GM21717 (cell line): ENCODE data around the gene ST3GAL3.

Source experiments
- ATAC-seq: cut with Tn5 transposase; IDR thresholded peaks from one replicate; pipeline ENCODE4 v1.9.1; 2021; ENCODE audit warnings: mild to moderate bottlenecking, moderate library complexity; ENCODE audit not compliant: unreplicated experiment

The ST3GAL3 gene, protein sequence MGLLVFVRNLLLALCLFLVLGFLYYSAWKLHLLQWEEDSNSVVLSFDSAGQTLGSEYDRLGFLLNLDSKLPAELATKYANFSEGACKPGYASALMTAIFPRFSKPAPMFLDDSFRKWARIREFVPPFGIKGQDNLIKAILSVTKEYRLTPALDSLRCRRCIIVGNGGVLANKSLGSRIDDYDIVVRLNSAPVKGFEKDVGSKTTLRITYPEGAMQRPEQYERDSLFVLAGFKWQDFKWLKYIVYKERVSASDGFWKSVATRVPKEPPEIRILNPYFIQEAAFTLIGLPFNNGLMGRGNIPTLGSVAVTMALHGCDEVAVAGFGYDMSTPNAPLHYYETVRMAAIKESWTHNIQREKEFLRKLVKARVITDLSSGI

DNA sequence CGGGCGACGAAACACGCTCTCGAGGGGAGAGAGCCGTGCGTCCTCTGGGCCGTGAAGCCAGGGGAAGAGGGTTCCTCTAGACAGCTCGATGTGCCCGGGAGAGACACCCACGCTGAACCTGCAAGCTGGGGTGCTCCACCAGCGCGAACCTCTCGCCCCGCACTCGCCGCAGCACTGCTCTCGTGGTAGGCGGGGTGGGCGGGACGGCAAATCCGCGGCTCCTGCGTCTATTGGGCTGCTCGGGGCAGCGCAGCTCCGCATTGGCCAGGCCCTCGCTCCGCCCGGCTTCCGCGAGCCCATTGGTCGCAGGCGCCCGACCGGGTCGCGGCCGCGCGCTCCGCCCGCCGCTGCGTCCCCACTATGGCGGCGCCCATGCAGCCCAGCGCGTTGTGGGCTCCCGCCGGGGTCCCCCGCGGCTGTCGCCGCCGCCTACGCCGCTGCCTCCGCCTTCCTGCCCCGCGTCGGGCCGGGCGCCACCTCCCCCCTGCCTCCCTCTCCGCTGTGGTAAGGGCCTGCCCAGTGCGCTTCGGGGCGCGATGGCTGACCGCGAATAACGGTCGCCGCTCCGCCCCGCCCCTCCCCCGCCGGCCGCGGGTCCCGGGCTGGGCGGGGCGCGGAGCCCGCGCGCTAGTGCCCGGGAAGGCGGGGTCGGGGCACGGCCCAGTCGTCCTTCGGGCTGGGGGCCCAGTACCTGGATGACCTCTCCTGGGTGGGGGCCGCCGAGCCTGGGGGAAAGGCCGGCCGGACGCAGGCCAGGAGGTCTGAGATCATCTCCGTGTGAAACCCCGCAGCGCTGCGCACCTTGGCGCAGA, at the start of gene ST3GAL3:
TSS of gene ST3GAL3 (plus strand) at position 347 of the 812 bp plus-strand sequence. CDS start 28,727 bp downstream, outside the sequence.
- ATAC-seq = peak; percentile 87

DNA sequence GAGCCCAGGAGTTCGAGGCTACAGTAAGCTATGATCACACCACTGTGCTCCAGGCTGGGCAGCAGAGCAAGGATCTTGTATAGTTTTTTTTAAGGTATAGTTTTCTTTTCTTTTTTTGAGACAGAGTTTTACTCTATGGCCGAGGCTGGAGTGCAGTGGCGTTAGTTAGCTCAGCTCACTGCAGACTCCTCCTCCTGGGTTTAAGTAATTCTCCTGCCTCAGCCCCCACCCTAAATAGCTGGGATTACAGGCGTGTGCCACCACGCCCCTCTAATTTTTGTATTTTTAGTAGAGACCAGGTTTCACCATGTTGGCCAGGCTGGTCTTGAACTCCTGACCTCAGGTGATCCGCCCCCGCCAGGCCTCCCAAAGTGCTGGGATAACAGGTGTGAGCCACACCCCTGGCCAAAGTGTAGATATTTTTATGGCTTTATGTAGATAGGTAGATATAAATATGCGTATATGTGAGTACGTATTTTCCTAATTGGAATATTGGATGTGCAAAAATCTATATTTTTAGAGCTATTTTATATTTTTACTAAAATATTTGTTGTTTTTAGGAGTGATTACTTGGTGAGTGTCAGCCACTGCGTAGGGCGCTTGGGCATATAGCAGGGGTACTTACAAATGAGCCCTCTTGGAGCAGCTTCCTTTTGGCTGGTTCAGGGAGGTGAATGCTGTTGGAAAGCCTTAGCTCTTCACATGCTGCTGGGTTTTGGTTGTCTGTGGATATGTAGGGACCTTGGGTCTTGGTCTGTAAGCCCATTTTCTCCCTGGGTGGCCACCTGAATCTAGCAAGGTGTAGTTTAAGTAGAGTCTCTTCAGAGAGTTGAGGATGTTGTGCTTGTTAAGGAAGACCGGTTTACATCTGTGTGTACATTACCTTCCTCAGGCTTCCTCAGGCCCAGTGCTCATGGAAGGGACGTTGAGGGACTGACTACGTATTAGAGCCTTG, 47.8 kb upstream of the ST3GAL3 start:
- ATAC-seq = no peak

DNA sequence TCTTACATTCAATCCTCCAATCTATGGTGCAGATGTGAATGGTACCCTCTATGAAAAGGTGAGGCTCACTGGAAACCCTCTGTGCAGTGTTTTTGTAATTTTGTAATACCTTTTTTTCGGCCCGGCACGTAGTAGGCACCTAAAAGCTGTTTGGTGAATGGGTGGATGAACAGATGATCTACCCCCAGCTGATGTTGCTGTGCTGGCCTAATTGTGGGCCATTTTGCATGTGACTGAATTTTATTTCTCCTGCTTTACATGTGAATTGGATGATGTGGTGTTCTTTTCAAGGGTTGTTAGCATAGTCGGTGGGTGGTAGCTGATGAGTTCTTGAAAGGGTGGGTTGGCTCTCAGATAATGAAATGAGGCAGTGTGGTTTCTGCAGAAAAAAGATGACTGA, 47.0 kb upstream of the ST3GAL3 start:
- no peak for ATAC-seq

DNA sequence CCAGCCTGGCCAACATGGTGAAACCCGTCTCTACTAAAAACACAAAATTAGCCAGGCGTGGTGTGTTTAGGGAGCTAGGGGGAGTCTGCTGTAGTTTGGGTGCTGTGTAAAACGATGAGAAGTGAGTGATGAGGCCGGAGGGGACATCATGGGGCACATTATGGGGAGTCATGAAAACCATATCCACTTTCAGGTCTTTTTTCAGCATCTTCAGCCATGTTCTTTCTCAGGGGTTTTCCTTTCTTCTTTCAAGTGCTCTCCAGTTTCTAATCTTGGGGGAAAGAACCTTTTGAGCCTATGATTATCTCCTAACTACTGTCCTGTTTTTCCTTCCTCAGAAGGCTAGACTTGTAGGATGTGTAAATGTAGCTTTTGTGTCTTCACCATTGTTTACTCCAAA, 43.0 kb upstream of the ST3GAL3 start:
- no peak for ATAC-seq

DNA sequence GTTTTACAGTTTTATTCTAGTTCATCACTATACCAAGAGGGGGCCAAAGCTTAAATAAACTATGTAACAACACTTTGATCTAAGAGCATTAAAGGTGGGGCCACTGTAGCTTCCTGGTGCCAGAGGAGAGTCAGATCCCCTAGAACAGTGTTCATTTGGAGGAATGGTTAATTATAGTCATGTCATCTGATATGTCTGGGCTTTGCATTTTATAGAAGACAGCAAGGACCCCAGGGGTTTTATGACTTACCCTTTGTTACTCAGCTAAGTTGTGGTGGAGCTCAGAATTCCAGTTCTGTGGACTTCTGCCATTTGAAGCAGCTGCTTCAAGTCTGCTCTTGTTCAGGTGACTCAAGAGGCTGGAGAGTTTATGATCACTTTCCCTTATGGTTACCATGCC, 40.7 kb upstream of the ST3GAL3 start:
- ATAC-seq = no peak

DNA sequence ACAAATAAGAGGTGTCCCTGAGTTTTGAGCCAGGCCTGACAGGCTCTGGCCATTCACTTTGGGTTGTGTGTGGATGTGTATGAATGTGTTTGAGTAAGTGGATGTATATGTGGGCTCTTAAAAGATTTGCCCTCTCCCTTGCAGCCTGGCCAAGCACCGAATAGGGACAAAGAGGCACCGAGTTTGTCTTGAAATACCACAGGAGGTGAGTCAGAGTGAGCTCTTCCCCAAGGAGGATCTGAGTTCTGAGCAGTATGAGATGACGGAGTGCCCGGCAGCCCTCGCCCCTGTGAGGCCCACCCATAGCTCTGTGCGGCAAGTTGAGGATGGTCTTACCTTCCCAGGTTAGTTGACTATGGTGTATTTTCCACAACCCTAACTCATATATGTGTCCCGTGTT, 38.4 kb upstream of the ST3GAL3 start:
- no peak for ATAC-seq

DNA sequence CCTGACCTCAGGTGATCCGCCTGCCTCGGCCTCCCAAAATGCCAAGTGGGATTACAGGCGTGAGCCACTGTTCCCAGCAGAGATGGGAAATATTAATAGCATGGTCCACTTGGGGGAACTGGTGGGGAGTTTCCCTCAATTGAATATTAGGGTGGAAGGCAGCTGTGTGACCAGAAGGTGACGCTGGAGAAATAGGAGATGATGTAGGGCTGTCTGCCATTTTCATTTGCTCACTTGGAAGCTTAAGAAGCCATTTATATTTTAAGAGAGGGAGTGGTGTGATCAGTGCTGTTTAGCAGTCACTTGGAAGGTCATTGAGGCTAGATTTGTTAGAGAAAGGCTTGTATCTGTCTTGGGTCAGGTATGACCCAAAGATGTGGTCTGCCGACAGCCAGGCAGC, 37.5 kb upstream of the ST3GAL3 start:
- ATAC-seq = no peak

DNA sequence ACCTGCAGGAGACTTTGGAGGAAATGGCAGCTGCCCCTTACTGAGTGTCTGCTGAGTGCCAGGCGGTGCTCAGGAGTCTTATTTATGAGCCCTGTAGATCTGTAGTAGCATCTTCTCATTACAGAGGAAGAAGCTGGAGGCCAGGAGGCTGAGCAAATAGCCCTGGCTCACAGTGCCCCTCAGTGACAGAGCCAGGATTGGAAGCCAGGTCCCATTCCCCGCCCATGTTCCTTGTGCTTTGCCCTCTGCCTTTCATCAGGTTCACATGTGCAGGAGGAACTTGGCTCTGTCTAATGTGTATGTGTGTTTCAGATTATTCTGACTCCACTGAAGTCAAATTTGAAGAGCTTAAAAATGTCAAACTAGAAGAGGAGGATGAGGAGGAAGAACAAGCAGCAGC, 36.1 kb upstream of the ST3GAL3 start:
- no peak for ATAC-seq

DNA sequence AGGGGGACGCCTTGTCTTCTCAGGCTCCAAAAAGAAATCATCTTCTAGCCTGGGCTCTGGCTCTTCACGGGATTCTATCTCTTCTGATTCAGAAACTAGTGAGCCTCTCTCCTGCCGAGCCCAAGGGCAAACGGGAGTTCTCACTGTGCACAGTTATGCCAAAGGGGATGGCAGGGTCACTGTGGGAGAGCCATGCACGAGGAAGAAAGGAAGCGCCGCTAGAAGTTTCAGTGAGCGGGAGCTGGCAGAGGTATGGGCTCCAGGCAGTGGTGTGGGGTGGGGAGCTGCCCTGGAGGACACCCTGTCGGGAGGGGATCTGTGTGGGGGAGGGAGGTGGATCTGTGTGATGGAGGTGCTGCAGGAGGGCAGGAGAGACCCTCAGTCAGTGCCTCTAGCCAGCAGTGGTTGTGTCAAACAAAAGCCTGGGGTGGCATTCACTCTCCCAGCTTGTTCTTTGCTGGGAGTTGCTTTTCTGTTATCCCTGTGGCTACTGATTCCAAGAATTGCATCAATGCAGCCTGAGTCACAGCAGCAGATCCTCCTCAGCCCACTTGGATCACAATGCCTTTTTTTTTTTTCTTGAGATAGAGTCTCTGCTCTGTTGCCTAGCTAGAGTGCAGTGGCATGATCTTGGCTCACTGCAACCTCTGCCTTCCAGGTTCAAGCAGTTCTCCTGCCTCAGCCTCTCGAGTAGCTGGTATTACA, 35.6 kb upstream of the ST3GAL3 start:
- ATAC-seq = no peak

DNA sequence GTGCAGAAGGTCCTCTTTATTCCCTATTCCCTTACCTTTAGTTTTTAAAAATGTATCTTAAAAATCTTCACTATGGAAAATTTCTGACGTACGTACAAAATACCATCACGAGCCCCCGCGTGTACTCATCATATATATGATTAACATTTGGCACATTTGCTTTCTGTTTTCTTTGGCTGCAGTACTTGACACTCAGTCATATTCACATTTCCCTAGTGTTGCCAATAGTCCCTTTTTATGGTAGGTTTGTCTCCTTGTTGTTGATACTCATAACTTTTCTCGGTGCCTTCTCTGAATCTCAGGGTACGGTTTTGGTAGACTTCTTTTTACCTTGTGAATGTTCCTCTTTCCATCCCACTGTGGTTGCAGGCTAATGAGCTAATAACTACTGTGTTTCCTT, 34.1 kb upstream of the ST3GAL3 start:
- ATAC-seq = no peak

DNA sequence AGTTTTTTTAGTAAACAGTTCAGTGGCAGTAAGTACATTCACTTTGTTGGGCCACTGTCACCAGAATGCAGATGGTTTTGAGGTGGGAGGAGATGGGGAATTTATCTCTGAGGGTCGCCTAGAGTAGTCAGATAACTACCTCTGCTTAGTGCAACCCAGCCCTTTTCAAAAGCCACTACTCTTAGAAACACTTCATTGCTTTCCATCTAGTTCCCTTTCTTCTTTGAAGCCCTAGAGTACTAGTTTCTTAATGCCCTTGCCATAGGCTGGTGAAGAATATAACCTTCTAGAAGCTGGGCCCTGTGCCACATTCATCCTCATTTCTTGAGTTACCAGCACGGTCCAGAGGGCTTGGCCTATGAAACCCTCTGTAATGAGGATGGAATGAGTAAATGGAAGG, 28.4 kb upstream of the ST3GAL3 start:
- ATAC-seq = no peak

DNA sequence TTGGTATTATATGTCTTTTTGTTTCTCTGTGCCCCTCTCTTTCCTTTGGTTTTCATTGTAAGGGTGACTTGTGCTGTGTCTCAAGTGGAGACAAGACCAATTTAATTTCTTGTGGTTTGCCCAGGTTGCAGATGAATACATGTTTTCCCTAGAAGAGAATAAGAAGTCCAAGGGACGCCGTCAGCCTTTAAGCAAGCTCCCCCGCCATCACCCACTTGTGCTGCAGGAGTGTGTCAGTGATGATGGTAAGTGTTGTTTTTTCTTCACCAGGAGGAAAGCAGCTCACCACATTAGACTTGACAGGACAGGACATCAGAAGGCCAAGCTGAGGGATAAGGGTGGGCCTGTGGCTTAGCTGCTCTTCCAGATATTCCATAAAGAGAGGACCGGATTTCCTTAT, 23.8 kb upstream of the ST3GAL3 start:
- no peak for ATAC-seq

DNA sequence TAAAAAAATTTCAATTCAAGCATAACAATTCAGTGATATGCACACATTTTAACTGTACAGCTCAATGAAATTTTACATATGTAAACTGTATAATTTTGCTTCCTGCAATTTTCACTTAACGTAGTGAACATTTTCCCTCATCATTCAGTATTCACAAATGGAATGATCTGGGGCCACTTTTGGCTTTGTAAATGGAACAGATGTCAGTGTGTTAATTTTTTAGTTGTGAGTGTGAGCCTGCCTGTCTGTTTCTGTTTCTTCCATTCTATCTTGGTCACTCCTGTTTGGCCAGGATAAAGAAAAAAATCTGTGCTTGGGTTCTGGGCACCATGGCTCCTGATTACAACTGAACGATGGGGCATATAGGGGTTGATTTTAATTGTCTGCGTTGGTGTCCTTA, 20.5 kb upstream of the ST3GAL3 start:
- ATAC-seq = no peak

DNA sequence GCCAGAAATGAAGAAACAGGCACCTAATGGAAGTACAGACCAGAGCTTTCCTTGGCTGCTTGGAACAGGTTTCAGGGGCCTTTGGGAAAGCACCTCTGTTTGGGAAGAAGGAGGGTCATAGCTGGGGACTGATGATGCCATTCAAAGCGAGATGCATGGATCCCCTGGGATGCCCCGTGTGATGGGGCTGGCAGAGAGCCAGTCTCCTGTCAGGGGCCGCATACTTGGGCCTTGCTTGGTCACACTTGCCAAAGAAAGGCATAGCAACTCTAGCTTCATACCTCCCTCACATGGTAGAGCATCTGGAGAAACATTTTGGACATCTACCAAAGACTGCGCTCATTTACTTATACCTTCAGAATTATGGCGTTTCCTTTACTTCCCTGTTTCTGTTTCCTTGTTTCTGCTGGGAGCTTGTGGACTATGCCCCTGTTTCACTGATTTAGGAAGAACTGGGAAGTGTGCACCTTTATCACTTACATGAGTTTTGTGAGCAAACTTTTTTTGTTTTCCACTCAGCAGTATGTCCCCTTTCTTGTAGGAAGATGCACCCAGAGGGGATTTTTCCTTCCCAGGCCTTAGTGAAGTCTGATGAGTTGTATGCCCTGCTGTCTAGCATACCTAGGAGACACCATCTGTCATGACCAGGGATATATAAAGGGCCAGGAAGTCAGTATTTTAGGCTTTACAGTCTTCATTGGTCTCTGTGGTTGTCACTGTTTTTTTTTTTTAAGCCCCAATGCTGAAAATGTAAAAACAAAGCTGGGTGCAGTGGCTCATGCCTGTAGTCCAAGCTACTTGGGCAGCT, 19.8 kb upstream of the ST3GAL3 start:
- no peak for ATAC-seq

DNA sequence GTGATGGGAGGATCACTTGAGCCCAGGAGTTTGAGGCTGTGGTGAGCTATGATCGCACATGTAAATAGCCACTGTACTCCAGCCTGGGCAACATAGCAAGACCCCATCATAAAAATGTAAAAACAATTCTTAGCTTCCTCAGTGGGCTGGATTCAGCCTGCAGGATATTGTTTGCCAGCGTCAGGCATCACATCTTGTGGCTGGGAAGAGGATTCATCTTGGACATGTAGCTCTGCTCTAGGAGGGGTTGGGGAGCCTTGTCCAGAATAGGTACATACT, 19.3 kb upstream of the ST3GAL3 start:
- ATAC-seq = no peak

DNA sequence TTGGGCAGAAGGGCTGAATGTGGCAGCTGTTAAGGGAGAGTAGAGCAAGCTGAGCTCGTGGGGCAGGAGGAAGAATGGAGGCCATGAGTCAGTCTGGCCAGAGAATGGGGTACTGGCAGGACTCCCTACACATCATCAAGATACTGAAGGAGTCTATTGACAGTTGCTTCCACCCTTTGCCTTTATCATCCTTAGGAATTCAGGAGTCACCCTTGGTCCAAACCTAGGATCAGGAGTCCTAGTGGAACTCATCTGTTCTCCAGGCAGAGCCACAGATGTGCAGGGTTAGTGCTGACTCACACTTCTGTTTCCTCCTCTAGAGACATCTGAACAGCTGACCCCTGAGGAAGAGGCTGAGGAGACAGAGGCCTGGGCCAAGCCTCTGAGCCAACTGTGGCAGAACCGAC, 18.7 kb upstream of the ST3GAL3 start:
- no peak for ATAC-seq

DNA sequence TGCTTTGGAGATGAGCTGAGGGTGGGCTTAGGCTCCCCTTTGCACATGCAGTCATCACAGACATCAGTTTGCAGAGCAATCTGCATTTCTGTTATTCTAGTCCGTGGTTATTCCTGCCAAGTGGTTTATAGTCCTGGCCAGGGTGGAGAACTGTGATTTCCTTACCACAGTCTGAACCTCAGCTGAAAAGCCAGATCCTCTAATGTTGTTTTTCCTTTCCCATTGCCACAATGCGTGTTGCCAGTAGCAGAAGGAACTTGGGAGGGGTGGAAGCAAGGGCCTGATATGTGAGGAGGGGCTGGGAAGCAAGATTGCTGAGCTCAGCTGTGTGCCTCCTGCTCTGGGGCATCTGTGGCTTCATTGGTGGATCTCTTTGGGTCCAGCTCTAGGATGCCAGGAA, 18.0 kb upstream of the ST3GAL3 start:
- ATAC-seq = no peak

DNA sequence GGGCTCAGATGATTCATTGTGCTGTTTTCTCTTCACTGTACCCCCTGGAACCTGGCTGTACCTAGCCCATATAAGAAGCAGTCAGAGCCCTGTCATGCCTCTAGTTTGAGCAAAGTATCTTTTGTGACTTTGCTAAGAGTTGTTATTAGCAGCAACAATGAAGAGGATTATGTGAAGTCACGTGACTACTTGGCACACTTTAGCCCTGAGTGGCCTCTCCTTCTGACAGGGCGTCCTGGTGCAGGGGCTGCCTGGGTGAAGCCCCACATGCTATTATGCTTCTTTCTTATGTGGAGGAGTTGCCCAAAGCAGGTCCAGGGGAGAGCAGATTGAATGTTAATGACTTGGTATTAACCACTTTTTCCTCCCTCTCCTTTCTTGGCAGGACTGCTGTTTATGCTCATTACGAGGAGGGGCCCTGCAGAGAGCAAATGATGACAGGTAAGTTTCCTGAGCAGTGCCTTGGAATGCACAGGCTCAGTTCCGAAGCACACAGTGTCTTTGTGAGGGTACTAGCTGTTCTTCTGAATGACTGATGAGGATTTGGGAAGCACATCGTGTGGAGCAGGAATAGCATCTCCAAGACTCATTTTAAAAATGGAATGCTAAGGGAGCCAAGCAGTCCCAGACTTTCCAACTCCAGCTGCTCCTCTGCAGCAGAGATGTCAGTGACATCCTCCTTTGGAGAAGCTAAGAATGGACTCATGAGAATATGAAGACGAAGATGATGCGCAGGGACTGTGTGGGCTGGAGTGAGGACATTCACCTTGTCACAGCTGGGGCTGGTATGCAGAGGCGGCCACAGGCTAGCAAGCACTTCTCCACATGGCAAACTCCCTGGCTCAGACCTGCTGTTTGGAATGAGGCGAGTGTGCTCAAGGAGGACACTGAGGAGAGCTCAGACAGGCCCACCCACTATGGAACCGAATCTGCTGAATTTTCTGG, 15.2 kb upstream of the ST3GAL3 start:
- no peak for ATAC-seq

DNA sequence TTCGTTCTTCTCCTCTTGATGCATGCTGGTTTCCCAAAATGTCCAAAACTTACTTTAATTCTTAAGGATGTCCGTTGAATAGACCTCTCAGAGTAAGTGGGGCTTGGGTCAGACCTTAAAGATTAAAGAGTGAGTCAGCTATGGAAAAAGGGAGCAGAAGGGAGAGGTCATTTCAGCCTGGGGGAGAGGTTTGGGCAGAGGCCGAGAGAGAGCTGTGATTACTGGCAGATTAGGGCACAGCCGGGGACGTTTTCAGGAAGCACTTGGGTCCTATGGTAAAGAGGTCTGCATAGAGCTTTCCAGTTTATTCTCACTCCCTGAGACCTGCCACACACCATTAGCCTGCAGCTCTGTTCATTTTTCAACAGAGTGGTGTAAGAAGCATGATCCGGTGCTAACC, 14.0 kb upstream of the ST3GAL3 start:
- ATAC-seq = no peak
